Transverse colon (tissue), 4 donors: Measurements from ENCODE around the gene THTPA.

Source experiments
- POLR2A ChIP-seq: fragments of 450-650 bp; IDR thresholded peaks from one replicate; pipeline ENCODE4 v1.6.1; 2016; ENCODE audit warnings: antibody characterized with exemption, mild to moderate bottlenecking, moderate library complexity
- POLR2AphosphoS5 ChIP-seq, 3 donors: sonication (generic); formaldehyde crosslinking; IDR thresholded peaks; one replicate each; pipeline ENCODE4 v1.6.1; 2016; ENCODE audit warnings: antibody characterized with exemption in 3 of 3
- TF ChIP-seq, protein P1 (sequence below), 5 experiments: fragments of 200-600 bp in 3 of 5; fragments of 450-650 bp in 2 of 5; sonication (generic) in 3 of 5; IDR thresholded peaks; 1 replicate in 2 of 5; 2 replicates in 3 of 5; pipeline ENCODE4 v1.5.1; 2016 to 2017; ENCODE audit warnings: antibody characterized with exemption in 5 of 5, inconsistent platforms in 3 of 5, mild to moderate bottlenecking in 2 of 5, moderate library complexity in 1 of 5

DNA sequence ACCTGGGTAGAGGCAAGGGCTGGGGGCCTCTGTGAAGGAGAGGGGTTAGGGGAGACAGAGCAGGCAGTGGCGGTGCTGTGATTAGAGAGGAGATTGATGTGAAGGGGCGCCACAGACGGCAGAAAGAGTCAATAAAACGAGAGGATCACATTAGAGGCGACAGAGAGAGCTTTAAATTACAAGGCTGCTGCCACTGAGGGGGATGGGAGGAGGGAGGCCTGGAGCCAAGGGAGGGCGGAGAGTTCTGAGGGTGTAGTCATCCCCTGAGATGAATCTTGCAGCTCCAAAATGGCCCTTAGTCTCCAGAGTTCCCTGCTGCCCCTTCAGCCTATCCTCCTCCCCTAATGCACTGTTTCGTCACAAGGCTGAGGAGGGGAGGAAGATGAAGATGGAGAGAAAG, 17.3 kb upstream of the THTPA start:
- TF ChIP-seq, protein P1, sequence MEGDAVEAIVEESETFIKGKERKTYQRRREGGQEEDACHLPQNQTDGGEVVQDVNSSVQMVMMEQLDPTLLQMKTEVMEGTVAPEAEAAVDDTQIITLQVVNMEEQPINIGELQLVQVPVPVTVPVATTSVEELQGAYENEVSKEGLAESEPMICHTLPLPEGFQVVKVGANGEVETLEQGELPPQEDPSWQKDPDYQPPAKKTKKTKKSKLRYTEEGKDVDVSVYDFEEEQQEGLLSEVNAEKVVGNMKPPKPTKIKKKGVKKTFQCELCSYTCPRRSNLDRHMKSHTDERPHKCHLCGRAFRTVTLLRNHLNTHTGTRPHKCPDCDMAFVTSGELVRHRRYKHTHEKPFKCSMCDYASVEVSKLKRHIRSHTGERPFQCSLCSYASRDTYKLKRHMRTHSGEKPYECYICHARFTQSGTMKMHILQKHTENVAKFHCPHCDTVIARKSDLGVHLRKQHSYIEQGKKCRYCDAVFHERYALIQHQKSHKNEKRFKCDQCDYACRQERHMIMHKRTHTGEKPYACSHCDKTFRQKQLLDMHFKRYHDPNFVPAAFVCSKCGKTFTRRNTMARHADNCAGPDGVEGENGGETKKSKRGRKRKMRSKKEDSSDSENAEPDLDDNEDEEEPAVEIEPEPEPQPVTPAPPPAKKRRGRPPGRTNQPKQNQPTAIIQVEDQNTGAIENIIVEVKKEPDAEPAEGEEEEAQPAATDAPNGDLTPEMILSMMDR (IDR thresholded peaks at IDR 0.05), result no peak
- TF ChIP-seq POLR2A, result no peak
- no peak for TF ChIP-seq POLR2AphosphoS5 (IDR thresholded peaks at IDR 0.05)
